DMS53 treated with DMSO at 0.1 percent for 48 hours (cell line): ENCODE data around the gene PCDHGC4.

ENCODE experiments used
- DNase-seq: peaks from one replicate; lab custom pipeline; 2025; ENCODE audit not compliant: unreplicated experiment; lab: John Stamatoyannopoulos, UW

PCDHGC4 gene

DNA sequence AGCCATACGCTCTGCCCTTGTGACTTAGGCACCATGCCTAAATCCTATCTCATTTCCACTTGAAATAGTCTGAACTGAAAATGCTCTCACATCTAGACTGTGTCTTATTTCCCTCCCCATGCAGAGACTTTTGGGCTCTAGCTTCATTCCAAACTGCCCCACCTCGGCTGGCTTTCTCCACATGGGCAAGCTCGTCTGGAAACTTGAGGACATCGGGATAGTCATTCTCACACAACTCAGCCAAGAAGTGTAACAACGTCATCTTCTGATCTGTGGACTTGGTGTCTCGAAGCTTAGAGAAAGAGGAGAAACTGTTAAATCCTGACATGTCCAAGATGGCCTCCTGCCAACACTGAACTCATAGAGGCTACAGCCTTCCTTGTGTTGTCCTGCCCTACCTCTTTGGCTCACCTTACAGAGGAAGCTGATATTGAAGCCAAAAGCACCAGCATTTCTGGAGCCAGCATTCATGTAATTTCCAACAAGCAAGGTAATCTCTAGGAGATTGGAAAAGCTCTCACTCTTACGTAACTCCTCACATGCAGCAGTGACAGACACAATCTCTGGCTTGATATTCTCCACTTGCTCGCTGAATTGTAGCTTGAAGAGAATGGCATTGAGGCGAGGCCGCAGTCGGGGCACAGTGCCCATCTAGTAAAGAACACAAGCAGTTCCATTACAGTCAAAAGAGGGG is 43.6 kb downstream of the PCDHGC4 start:
- no peak for DNase-seq

DNA sequence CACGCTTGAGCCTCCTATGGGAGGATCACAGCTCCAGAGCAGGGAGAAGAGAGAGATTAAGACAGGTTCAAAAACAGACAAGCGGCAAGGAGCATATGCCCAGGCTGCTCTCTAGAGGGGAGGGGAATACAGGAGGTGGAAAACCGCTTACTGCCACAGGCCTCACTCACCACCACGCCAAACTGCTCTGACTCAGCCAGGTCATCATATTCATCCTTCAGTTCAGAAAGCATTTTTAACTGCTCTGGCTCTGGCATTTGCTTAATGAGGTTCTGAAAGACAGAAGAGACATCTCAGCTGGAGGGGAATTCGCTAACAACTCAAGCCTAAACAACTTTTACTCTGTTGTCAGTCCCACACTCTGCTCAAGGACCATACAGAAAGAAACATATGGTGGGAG is 44.2 kb downstream of the PCDHGC4 start:
- no peak for DNase-seq

DNA sequence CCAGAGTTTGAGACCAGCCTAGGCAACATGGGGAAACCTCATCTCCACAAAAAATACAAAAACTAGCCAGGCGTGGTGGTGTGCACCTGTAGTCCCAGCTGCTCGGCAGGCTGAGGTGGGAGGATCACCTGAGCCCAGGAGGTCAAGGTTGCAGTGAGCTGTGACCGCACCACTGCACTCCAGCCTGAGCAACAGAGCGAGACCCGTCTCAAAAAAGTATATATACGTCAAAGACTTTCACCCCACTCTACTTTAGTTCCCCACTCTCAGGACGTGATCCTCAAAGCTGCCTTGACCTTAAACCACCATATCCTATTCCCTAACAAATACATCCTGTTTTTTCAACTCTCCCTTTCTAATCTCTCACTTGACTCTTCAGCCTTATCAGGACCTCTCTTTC is 45.0 kb downstream of the PCDHGC4 start:
- DNase-seq: no peak

DNA sequence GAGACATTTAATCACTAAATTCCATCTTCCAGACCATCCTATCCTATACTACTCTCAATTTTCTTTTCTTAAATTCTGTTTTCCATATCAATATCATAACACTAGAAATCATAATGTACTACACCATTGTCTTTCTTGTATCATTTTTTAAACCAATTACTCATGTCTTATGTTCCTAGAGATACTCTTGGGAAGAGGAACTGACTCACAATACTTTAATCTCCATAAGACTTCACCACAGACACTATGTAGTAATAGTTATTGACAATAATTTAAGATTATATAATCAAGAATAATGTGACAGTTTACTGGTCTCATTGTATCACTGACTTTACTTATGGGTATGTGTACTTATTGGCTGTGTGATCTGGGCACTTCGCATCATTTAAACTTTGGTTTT is 47.9 kb downstream of the PCDHGC4 start:
- DNase-seq: no peak

DNA sequence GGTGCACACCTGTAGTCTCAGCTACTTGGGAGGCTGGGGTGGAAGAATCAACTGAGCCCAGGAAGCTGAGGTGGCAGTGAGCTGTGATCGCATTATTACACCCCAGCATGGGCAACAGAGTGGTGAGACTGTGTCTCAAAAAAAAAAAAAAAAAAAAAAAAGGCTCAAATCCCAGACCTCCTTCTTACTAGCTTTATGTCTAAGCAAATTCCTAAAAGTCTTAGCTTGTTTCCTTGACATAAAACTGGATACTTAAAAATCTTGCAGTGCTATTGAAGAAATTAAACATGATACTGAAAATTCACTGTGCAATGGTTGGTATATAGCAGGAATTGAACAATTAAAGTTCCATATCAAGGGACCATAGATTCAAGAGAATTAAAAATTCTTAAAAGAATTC is 49.1 kb downstream of the PCDHGC4 start:
- no peak for DNase-seq

GRCh38 chr5:141534492-141535213 is 49.8 kb downstream of the PCDHGC4 start:
- no peak for DNase-seq
